Common myeloid progenitor, CD34-positive (primary cell): Measurements from ENCODE around the gene FOXF2.

Source experiments
- CTCF ChIA-PET: fragments of 350-600 bp; sonication (Branson Sonifier 250); formaldehyde crosslinking; loops from one replicate; lab custom pipeline; 2021; ENCODE audit warnings: antibody characterized with exemption; lab: Charles Lee
- POLR2A ChIA-PET: fragments of 350-600 bp; sonication (Branson Sonifier 250); formaldehyde crosslinking; loops from one replicate; lab custom pipeline; 2021; ENCODE audit warnings: antibody characterized with exemption; lab: Charles Lee
- DNase-seq, 3 donors: peaks; one replicate each; pipeline versions ENCODE4 v3.0.0 to v3.0.0-alpha.2; 2013
- H3K27ac ChIP-seq, 2 experiments: 1 replicate in 1 of 2; 2 replicates in 1 of 2; pipeline ENCODE4 v1.7.0; 2013; ENCODE audit warnings: inconsistent platforms in 2 of 2, low read length in 2 of 2, mild to moderate bottlenecking in 2 of 2, low read depth in 1 of 2, moderate library complexity in 1 of 2; ENCODE audit not compliant: severe bottlenecking in 2 of 2, insufficient read depth in 1 of 2, poor library complexity in 1 of 2
- H3K27me3 ChIP-seq, 5 experiments: replicated peaks in 2 of 5; 1 replicate in 3 of 5; 2 replicates in 2 of 5; pipeline versions ENCODE4 v1.6.1 to v1.7.0; 2013; ENCODE audit warnings: low read length in 4 of 5, mild to moderate bottlenecking in 2 of 5, moderate library complexity in 2 of 5, inconsistent platforms in 1 of 5; ENCODE audit not compliant: insufficient read depth in 5 of 5, control insufficient read depth in 4 of 5
- H3K36me3 ChIP-seq, 4 experiments: 1 replicate in 2 of 4; 2 replicates in 2 of 4; pipeline versions ENCODE4 v1.6.1 to v1.7.0; 2013; ENCODE audit warnings: low read length in 3 of 4, control low read depth in 1 of 4, mild to moderate bottlenecking in 1 of 4; ENCODE audit not compliant: control insufficient read depth in 4 of 4, insufficient read depth in 4 of 4
- H3K4me1 ChIP-seq, 4 experiments: 1 replicate in 3 of 4; 2 replicates in 1 of 4; pipeline versions ENCODE4 v1.6.1 to v1.7.1; 2013; ENCODE audit warnings: low read length in 3 of 4, mild to moderate bottlenecking in 3 of 4, control low read depth in 1 of 4, inconsistent platforms in 1 of 4, moderate library complexity in 1 of 4; ENCODE audit not compliant: control insufficient read depth in 4 of 4, insufficient read depth in 4 of 4; ENCODE audit errors: control extremely low read depth in 1 of 4
- H3K4me3 ChIP-seq, 7 experiments: 1 replicate in 4 of 7; 2 replicates in 3 of 7; pipeline versions ENCODE4 v1.5.1 to v1.7.0; 2013; ENCODE audit warnings: mild to moderate bottlenecking in 7 of 7, low read length in 6 of 7, moderate library complexity in 6 of 7, inconsistent platforms in 2 of 7, low read depth in 2 of 7, control low read depth in 1 of 7; ENCODE audit not compliant: insufficient read depth in 4 of 7, control insufficient read depth in 1 of 7; ENCODE audit errors: extremely low read depth in 1 of 7
- H3K9me3 ChIP-seq, 5 experiments: 1 replicate in 4 of 5; 2 replicates in 1 of 5; pipeline versions ENCODE4 v1.6.1 to v1.7.1; 2013; ENCODE audit warnings: low read length in 4 of 5, mild to moderate bottlenecking in 2 of 5, inconsistent platforms in 1 of 5, low read depth in 1 of 5, moderate library complexity in 1 of 5; ENCODE audit not compliant: control insufficient read depth in 4 of 5, insufficient read depth in 2 of 5; ENCODE audit errors: control extremely low read depth in 1 of 5
- WGBS: methylation state at CpG from one replicate; pipeline ENCODE4 v1.1.5; 2013; ENCODE audit not compliant: insufficient coverage; 5-methylcytosine and 5-hydroxymethylcytosine counted together

Gene FOXF2

GRCh38 chr6:1435806-1436205 is 46.4 kb downstream of the FOXF2 start:
- DNase-seq = no peak
- 23% methylated on average over 6 of the region's 6 CpGs for WGBS
- ChIA-PET POLR2A (no interaction called here), CTCF (interaction anchor here (0.6 to 3.8 kb wide), 14 partner anchors 9 to 933 kb away, joined by 3 to 22 read pairs (median 4); no protein-coding TSS in a partner anchor)
- Histone ChIP-seq H3K4me1 (no peaks in the 10 kb centered on the region), H3K27me3 (peaks cover 2 to 49% (median 16%) of the 10 kb centered on the region in 5 experiments), H3K27ac (no peak overlapping the region), H3K4me3 (no peak overlapping the region), H3K9me3 (no peaks in the 10 kb centered on the region), H3K36me3 (no peaks in the 10 kb centered on the region)

GRCh38 chr6:1436334-1437306 is 47.2 kb downstream of the FOXF2 start:
- POLR2A ChIA-PET = no interaction called here
- H3K4me3 ChIP-seq = no peak overlapping the region
- H3K27ac ChIP-seq = no peak overlapping the region
- no peaks in the 10 kb centered on the region for H3K4me1 ChIP-seq
- no peaks in the 10 kb centered on the region for H3K9me3 ChIP-seq
- H3K27me3 ChIP-seq = peaks cover 2 to 51% (median 16%) of the 10 kb centered on the region in 5 experiments
- peak; percentile 68 to 85 (median 81) for DNase-seq
- no peaks in the 10 kb centered on the region for H3K36me3 ChIP-seq
- WGBS = 38% methylated on average over 14 of the region's 18 CpGs
- CTCF ChIA-PET = interaction anchor here (0.5 to 3.8 kb wide), 24 partner anchors 9 to 1171 kb away, joined by 3 to 22 read pairs (median 3); no protein-coding TSS in a partner anchor

GRCh38 chr6:1437553-1438406 is 48.4 kb downstream of the FOXF2 start:
- Histone ChIP-seq H3K27ac (no peak overlapping the region), H3K4me3 (no peak overlapping the region), H3K9me3 (peaks cover 0 to 2% (median 0%) of the 10 kb centered on the region in 5 experiments), H3K36me3 (no peaks in the 10 kb centered on the region), H3K4me1 (no peaks in the 10 kb centered on the region), H3K27me3 (peaks cover 2 to 58% (median 16%) of the 10 kb centered on the region in 5 experiments)
- WGBS = 53% methylated on average over 9 of the region's 21 CpGs
- ChIA-PET CTCF (interaction anchor here (1.0 to 3.8 kb wide), 5 partner anchors 13 to 854 kb away, joined by 3 to 22 read pairs (median 3); no protein-coding TSS in a partner anchor), POLR2A (no interaction called here)
- no peak for DNase-seq

GRCh38 chr6:1438471-1438881 is 49.1 kb downstream of the FOXF2 start:
- H3K36me3 ChIP-seq = no peaks in the 10 kb centered on the region
- WGBS = 70% methylated on average over 10 of the region's 12 CpGs
- H3K9me3 ChIP-seq = peaks cover 0 to 2% (median 0%) of the 10 kb centered on the region in 5 experiments
- no peak for DNase-seq
- no peak overlapping the region for H3K4me3 ChIP-seq
- POLR2A ChIA-PET = no interaction called here
- H3K4me1 ChIP-seq = no peaks in the 10 kb centered on the region
- CTCF ChIA-PET = interaction anchor here (3.8 kb wide), 1 partner anchor 845 kb away, joined by 22 read pairs; no protein-coding TSS in a partner anchor
- peaks cover 2 to 58% (median 16%) of the 10 kb centered on the region in 5 experiments for H3K27me3 ChIP-seq
- H3K27ac ChIP-seq = no peak overlapping the region

GRCh38 chr6:1439349-1439748 is 50.0 kb downstream of the FOXF2 start:
- 86% methylated on average over 7 of the region's 10 CpGs for WGBS
- POLR2A ChIA-PET = no interaction called here

GRCh38 chr6:1442929-1443328 is 53.6 kb downstream of the FOXF2 start:
- ChIA-PET POLR2A (no interaction called here), CTCF (no interaction called here)
- no peak for DNase-seq
- Histone ChIP-seq H3K9me3 (peaks cover 0 to 2% (median 0%) of the 10 kb centered on the region in 5 experiments), H3K4me1 (no peaks in the 10 kb centered on the region), H3K27me3 (peaks cover 2 to 45% (median 7%) of the 10 kb centered on the region in 5 experiments), H3K27ac (no peak overlapping the region), H3K36me3 (no peaks in the 10 kb centered on the region), H3K4me3 (no peak overlapping the region)
- WGBS = 69% methylated on average over 4 of the region's 4 CpGs

More at GRCh38 chr6:1439349-1439748, 50.0 kb downstream of the FOXF2 start:
- DNase-seq = no peak
- CTCF ChIA-PET = interaction anchor here (1.1 kb wide), 1 partner anchor 846 kb away, joined by 4 read pairs; no protein-coding TSS in a partner anchor
- H3K9me3 ChIP-seq = peaks cover 0 to 2% (median 0%) of the 10 kb centered on the region in 5 experiments
- no peak overlapping the region for H3K4me3 ChIP-seq
- H3K4me1 ChIP-seq = no peaks in the 10 kb centered on the region
- peaks cover 2 to 58% (median 16%) of the 10 kb centered on the region in 5 experiments for H3K27me3 ChIP-seq
- H3K27ac ChIP-seq = no peak overlapping the region
- H3K36me3 ChIP-seq = no peaks in the 10 kb centered on the region
